Measurements from ENCODE around the gene SLC1A7. TPM values are rescaled to one million over a fixed set of nuclear protein-coding genes. Genes with fewer than 3 reads are reported as not detected.

Gene SLC1A7
- total and polyA plus RNA-seq, 2 of the 13 experiments (the other 11 are each of a cell fraction or from before 2014, with no cell fraction given), result 0.04 to 2.0 TPM

GRCh38 chr1:53090227-53091147 is 52.0 kb downstream of the SLC1A7 start (continued):
- TF ChIP-seq ZSCAN22 (CRISPR knock-in tag; IDR thresholded peaks at IDR 0.05) (no peak), RFXANK (CRISPR knock-in tag; IDR thresholded peaks at IDR 0.05) (no peak), FOXC1 (CRISPR knock-in tag; IDR thresholded peaks at IDR 0.05; ENCODE audit: borderline replicate concordance) (no peak), RAD51 (IDR thresholded peaks at IDR 0.05; ENCODE audit: borderline replicate concordance) (no peak), REL (CRISPR knock-in tag; conservative IDR thresholded peaks at IDR 0.05) (no peak), DPF2 (CRISPR knock-in tag; IDR thresholded peaks at IDR 0.05; ENCODE audit: borderline replicate concordance, low read depth) (no peak), ZNF572 (CRISPR knock-in tag; IDR thresholded peaks at IDR 0.05) (0 out of 2 replicates have a peak, but pooled peaks have one; percentile 62), E2F1 (CRISPR knock-in tag; IDR thresholded peaks at IDR 0.05) (no peak), TBX2 (CRISPR knock-in tag; IDR thresholded peaks at IDR 0.05; ENCODE audit: borderline replicate concordance) (peak; percentile 7; the same call in 1 of the 2 replicates), BRD4 (CRISPR knock-in tag; IDR thresholded peaks at IDR 0.05) (no peak), MAFG (CRISPR knock-in tag; IDR thresholded peaks at IDR 0.05) (peak; percentile 58; the same call in 1 of the 2 replicates), ZBTB42 (CRISPR knock-in tag; IDR thresholded peaks at IDR 0.05) (no peak), MED13 (CRISPR knock-in tag; IDR thresholded peaks at IDR 0.05) (no peak), ZNF263 (CRISPR knock-in tag; IDR thresholded peaks at IDR 0.05) (no peak), FOXA3 (CRISPR knock-in tag; IDR thresholded peaks at IDR 0.05) (no peak), ZNF160 (CRISPR knock-in tag; IDR thresholded peaks at IDR 0.05) (no peak), SOX5 (CRISPR knock-in tag; IDR thresholded peaks at IDR 0.05; ENCODE audit: borderline replicate concordance) (no peak), HDAC2 (CRISPR knock-in tag; IDR thresholded peaks at IDR 0.05) (no peak), ZEB1 (IDR thresholded peaks at IDR 0.05; ENCODE audit: insufficient replicate concordance, low read depth) (no peak), ZNF772 (CRISPR knock-in tag; IDR thresholded peaks at IDR 0.05) (0 out of 2 replicates have a peak, but pooled peaks have one; percentile 28), POLR2A (IDR thresholded peaks at IDR 0.05; ENCODE audit: insufficient read depth in 1 of 2, low read depth in 2 of 2, low read length in 2 of 2) (no peak), SCMH1 (CRISPR knock-in tag; IDR thresholded peaks at IDR 0.05; ENCODE audit: borderline replicate concordance) (no peak), ZNF687 (CRISPR knock-in tag; IDR thresholded peaks at IDR 0.05) (peak; percentile 70)

Data from HepG2 (cell line).